ENCODE data around the gene CDK5RAP1. TPM values are rescaled to one million over a fixed set of nuclear protein-coding genes. Genes with fewer than 3 reads are reported as not detected.

The CDK5RAP1 gene, protein sequence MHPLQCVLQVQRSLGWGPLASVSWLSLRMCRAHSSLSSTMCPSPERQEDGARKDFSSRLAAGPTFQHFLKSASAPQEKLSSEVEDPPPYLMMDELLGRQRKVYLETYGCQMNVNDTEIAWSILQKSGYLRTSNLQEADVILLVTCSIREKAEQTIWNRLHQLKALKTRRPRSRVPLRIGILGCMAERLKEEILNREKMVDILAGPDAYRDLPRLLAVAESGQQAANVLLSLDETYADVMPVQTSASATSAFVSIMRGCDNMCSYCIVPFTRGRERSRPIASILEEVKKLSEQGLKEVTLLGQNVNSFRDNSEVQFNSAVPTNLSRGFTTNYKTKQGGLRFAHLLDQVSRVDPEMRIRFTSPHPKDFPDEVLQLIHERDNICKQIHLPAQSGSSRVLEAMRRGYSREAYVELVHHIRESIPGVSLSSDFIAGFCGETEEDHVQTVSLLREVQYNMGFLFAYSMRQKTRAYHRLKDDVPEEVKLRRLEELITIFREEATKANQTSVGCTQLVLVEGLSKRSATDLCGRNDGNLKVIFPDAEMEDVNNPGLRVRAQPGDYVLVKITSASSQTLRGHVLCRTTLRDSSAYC
- polyA plus RNA-seq (2013, experiment 1 of 2) = 23.9 TPM
- 22.7 TPM for polyA plus RNA-seq (2013, experiment 2 of 2)

DNA sequence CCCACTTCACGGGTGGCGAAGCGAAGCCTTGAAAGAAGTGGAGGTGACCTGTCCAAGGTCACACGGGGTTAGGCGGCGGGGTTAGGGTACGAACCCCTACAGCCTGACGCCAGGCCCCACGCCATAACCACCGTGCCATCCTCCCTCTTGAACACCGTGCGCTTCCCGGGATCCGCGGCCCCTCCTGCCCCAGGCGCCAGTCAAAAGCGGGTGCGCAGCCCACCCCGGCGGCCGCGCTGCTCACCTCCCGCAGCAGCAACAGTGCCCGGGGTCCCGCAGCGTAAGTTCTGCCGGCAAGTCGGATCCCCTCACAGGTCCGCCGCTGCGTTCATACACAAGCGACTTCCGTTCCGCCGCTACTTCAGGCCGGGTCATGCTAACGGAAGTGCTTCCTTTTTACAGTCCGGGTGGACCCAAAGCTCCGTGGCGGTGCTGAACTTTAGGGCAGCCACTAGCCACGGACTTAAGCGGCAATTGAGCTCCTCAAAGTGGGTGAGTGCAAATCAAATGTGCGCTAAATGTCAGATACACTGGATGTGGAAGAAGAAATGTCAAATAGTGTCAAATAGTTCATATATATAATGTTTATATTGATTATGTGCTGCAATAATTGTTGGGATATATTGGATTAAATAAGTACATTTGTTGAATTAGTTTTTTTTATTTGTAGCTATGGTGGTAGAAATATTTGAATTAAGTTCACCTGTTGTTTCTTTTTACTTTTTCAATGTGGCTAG is at the start of gene CDK5RAP1:
Gene CDK5RAP1 (minus strand): TSS at position 336 of the 737 bp plus-strand sequence. CDS start 4,455 bp downstream, outside the sequence.
- peak; percentile 94 for DNase-seq
- Histone ChIP-seq H3K4me1 (ENCODE audit: control insufficient read depth, low read depth, low read length) (peaks cover 3% of the 10 kb centered on the region), H4K5ac (ENCODE audit: low read length) (no peak within 1 kb of the TSS), H2BK15ac (replicated peaks; ENCODE audit: low read depth) (no peak within 1 kb of the TSS), H3K9ac (ENCODE audit: low read length) (peak within 1 kb of the TSS; percentile 91), H3K4me2 (ENCODE audit: low read length) (peak within 1 kb of the TSS; percentile 89), H2AK5ac (ENCODE audit: low read length) (no peak within 1 kb of the TSS), H2BK5ac (ENCODE audit: low read length) (no peak within 1 kb of the TSS), H3K18ac (ENCODE audit: low read length) (no peak within 1 kb of the TSS), H3K4ac (ENCODE audit: low read depth, low read length) (peak within 1 kb of the TSS; percentile 64), H3K36me3 (ENCODE audit: control insufficient read depth, insufficient read depth, low read length) (no peaks in the 10 kb centered on the region), H3K79me2 (ENCODE audit: control insufficient read depth, insufficient read depth, low read length) (peaks cover 29% of the 10 kb centered on the region), H3K4me3 (ENCODE audit: low read length) (peak within 1 kb of the TSS; percentile 81), H3K27ac (ENCODE audit: low read depth, low read length) (no peak within 1 kb of the TSS), H3K27me3 (ENCODE audit: insufficient read depth, low read length, poor library complexity) (no peaks in the 10 kb centered on the region), H3K23ac (ENCODE audit: low read length) (no peak within 1 kb of the TSS), H4K8ac (ENCODE audit: low read depth, low read length) (peak within 1 kb of the TSS; percentile 82), H2BK120ac (ENCODE audit: low read depth, low read length) (no peak within 1 kb of the TSS), H3K56ac (ENCODE audit: low read length) (peak within 1 kb of the TSS; percentile 83), H3K79me1 (ENCODE audit: low read length) (peaks cover 17% of the 10 kb centered on the region)
- WGBS (ENCODE audit: extremely low coverage, insufficient coverage, low lambda C conversion rate) = no CpG with 5 or more reads among the region's 43 CpGs

DNA sequence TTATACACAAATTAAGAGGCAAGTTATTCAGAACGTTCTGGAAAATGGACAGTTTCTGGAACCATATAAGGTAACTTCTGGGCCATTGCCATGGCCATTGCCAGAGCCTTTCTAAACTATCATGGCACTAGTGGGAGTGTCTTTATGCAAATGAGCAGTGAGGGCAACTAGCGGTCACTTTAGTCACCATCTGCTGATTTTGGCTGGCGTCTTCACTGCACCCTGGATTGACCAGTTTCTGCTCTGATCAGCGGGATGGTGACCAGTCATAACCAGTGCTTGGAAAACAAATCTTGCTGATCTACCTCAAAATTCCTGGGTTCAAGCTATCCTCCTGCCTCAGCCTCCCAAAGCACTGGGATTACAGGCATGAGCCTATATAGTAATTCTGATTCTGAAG is 49.5 kb upstream of the CDK5RAP1 start:
- Histone ChIP-seq H3K79me2 (ENCODE audit: control insufficient read depth, insufficient read depth, low read length) (no peaks in the 10 kb centered on the region), H2BK15ac (replicated peaks; ENCODE audit: low read depth) (no peak overlapping the region), H3K36me3 (ENCODE audit: control insufficient read depth, insufficient read depth, low read length) (no peaks in the 10 kb centered on the region), H3K4me1 (ENCODE audit: control insufficient read depth, low read depth, low read length) (no peaks in the 10 kb centered on the region), H3K23ac (ENCODE audit: low read length) (no peak overlapping the region), H3K4ac (ENCODE audit: low read depth, low read length) (no peak overlapping the region), H3K18ac (ENCODE audit: low read length) (no peak overlapping the region), H4K5ac (ENCODE audit: low read length) (no peak overlapping the region), H3K4me3 (ENCODE audit: low read length) (no peak overlapping the region), H2BK120ac (ENCODE audit: low read depth, low read length) (no peak overlapping the region), H3K79me1 (ENCODE audit: low read length) (no peaks in the 10 kb centered on the region), H3K56ac (ENCODE audit: low read length) (no peak overlapping the region), H3K27me3 (ENCODE audit: insufficient read depth, low read length, poor library complexity) (no peaks in the 10 kb centered on the region), H2BK5ac (ENCODE audit: low read length) (no peak overlapping the region), H4K8ac (ENCODE audit: low read depth, low read length) (no peak overlapping the region), H3K9ac (ENCODE audit: low read length) (no peak overlapping the region), H3K27ac (ENCODE audit: low read depth, low read length) (no peak overlapping the region), H3K4me2 (ENCODE audit: low read length) (no peak overlapping the region), H2AK5ac (ENCODE audit: low read length) (no peak overlapping the region)
- WGBS (ENCODE audit: extremely low coverage, insufficient coverage, low lambda C conversion rate) = no CpG with 5 or more reads among the region's 4 CpGs
- no peak for DNase-seq

DNA sequence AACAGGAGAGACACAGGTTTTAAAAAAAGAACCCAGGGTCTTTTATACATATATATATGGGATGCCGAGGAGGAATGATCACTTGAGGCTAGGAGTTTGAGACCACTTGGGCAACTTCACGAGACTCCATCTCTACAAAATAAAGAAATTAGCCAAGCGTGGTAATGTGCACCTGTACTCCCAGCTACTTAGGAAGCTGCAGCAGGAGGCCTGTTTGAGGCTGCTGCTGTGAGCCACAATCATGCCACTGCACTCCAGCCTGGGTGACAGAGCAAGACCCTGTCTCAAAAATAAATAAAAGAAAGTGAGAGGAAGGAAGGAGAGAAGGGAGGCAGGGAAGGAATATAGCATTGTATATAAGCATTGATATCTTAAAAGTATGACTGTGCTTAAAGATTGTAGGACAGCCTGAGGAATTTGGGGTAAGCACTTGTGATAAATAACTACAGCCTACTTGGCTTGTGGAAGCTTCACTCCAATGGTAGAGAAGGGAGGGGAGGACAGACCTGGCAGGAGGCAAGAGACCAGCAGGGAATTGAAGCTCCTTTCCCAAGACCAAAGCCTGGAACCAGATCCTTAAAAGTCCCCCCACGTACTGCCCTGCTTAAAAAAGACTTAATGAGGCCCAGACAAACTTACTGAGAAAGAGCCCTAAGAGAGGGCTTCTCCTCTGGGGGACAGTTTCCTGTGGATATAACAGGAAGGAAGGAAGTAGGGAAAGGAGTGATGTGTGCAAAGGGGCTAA is 44.7 kb upstream of the CDK5RAP1 start:
- H3K79me2 ChIP-seq (ENCODE audit: control insufficient read depth, insufficient read depth, low read length) = no peaks in the 10 kb centered on the region
- DNase-seq = no peak
- no peak overlapping the region for H2AK5ac ChIP-seq (ENCODE audit: low read length)
- WGBS (ENCODE audit: extremely low coverage, insufficient coverage, low lambda C conversion rate) = no CpG with 5 or more reads among the region's 4 CpGs
- H2BK120ac ChIP-seq (ENCODE audit: low read depth, low read length) = no peak overlapping the region
- no peak overlapping the region for H3K4me2 ChIP-seq (ENCODE audit: low read length)
- no peak overlapping the region for H3K27ac ChIP-seq (ENCODE audit: low read depth, low read length)
- no peaks in the 10 kb centered on the region for H3K79me1 ChIP-seq (ENCODE audit: low read length)
- no peak overlapping the region for H3K23ac ChIP-seq (ENCODE audit: low read length)
- no peak overlapping the region for H3K56ac ChIP-seq (ENCODE audit: low read length)
- no peak overlapping the region for H3K4me3 ChIP-seq (ENCODE audit: low read length)
- H3K4ac ChIP-seq (ENCODE audit: low read depth, low read length) = no peak overlapping the region
- no peak overlapping the region for H2BK15ac ChIP-seq (replicated peaks; ENCODE audit: low read depth)
- H4K5ac ChIP-seq (ENCODE audit: low read length) = no peak overlapping the region
- H4K8ac ChIP-seq (ENCODE audit: low read depth, low read length) = no peak overlapping the region
- no peaks in the 10 kb centered on the region for H3K27me3 ChIP-seq (ENCODE audit: insufficient read depth, low read length, poor library complexity)
- no peak overlapping the region for H3K9ac ChIP-seq (ENCODE audit: low read length)
- peaks cover 3% of the 10 kb centered on the region for H3K4me1 ChIP-seq (ENCODE audit: control insufficient read depth, low read depth, low read length)
- H3K18ac ChIP-seq (ENCODE audit: low read length) = no peak overlapping the region
- no peaks in the 10 kb centered on the region for H3K36me3 ChIP-seq (ENCODE audit: control insufficient read depth, insufficient read depth, low read length)
- no peak overlapping the region for H2BK5ac ChIP-seq (ENCODE audit: low read length)

DNA sequence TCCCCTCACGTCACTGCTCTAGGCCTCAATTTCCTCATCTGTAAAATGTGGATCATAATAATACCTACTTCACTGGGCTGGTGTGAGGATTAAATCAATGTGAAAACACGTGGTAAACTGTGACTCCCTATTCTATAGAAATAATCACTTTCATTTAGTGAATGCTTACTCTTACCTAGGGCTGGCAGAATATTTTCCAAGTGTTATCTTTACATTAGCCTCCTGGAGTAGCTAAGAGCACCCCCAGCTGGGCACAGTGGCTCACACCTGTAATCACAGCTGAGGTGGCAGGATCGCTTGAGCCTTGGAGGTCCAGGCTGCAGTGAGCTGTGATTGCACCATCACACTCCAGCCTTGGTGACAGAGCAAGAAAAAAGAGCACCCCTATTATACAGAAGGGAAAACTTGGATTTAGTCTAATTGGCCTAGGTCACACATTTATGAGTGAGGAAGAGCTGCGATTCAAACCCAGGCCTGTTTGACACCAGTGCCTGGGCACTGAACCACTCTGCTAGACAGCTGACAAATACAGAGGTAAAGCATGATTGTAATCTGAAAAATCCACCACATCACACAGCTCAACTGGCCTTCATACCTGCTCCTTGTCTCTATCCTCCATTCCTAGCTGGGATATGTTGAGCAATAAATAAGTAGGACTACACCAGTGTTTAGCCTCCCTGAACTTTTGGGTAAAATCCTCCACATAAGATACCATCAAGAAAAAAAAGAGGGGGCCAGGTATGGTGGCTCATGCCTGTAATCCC is 43.7 kb upstream of the CDK5RAP1 start:
- Histone ChIP-seq H3K4me2 (ENCODE audit: low read length) (peak overlapping the region; percentile 40), H2AK5ac (ENCODE audit: low read length) (no peak overlapping the region), H3K27ac (ENCODE audit: low read depth, low read length) (no peak overlapping the region), H3K79me1 (ENCODE audit: low read length) (no peaks in the 10 kb centered on the region), H3K18ac (ENCODE audit: low read length) (no peak overlapping the region), H3K36me3 (ENCODE audit: control insufficient read depth, insufficient read depth, low read length) (no peaks in the 10 kb centered on the region), H2BK15ac (replicated peaks; ENCODE audit: low read depth) (no peak overlapping the region), H3K9ac (ENCODE audit: low read length) (no peak overlapping the region), H3K4me1 (ENCODE audit: control insufficient read depth, low read depth, low read length) (peaks cover 3% of the 10 kb centered on the region), H3K4me3 (ENCODE audit: low read length) (no peak overlapping the region), H3K27me3 (ENCODE audit: insufficient read depth, low read length, poor library complexity) (no peaks in the 10 kb centered on the region), H3K4ac (ENCODE audit: low read depth, low read length) (no peak overlapping the region), H2BK120ac (ENCODE audit: low read depth, low read length) (no peak overlapping the region), H3K56ac (ENCODE audit: low read length) (no peak overlapping the region), H3K23ac (ENCODE audit: low read length) (no peak overlapping the region), H3K79me2 (ENCODE audit: control insufficient read depth, insufficient read depth, low read length) (no peaks in the 10 kb centered on the region), H2BK5ac (ENCODE audit: low read length) (no peak overlapping the region), H4K8ac (ENCODE audit: low read depth, low read length) (no peak overlapping the region), H4K5ac (ENCODE audit: low read length) (no peak overlapping the region)
- DNase-seq = peak; percentile 65
- WGBS (ENCODE audit: extremely low coverage, insufficient coverage, low lambda C conversion rate) = no CpG with 5 or more reads among the region's 4 CpGs

Data from mesendoderm (in vitro differentiated cells).